SK-N-MC (cell line): ENCODE data around the gene FCER2.

Source experiments
- EZH2 ChIP-seq: fragments of 200-600 bp; sonication (generic); IDR thresholded peaks from one replicate; pipeline ENCODE4 v1.6.1; 2017; ENCODE audit warnings: antibody characterized with exemption
- POLR2AphosphoS5 ChIP-seq: IDR thresholded peaks from 2 replicates; pipeline ENCODE4 v1.6.1; 2012; ENCODE audit warnings: mild to moderate bottlenecking, low read depth, low read length, borderline replicate concordance

- TF ChIP-seq POLR2AphosphoS5: no peak
- no peak for TF ChIP-seq EZH2
Observed at GRCh38 chr19:7731615-7732014, 29.7 kb upstream of the FCER2 start.
